BE2C (cell line): ENCODE results near the gene TBC1D9.

ENCODE experiments used
- DNase-seq: peaks from one replicate; pipeline ENCODE4 v3.0.0-alpha.2; 2020
- H3K27me3 ChIP-seq: fragments of 250-450 bp; sonication (Bioruptor Pico); 2 replicates; pipeline ENCODE4 v1.5.1; 2020; ENCODE audit warnings: mild to moderate bottlenecking
- H3K36me3 ChIP-seq: fragments of 250-450 bp; sonication (Bioruptor Pico); 2 replicates; pipeline ENCODE4 v1.5.1; 2020; ENCODE audit warnings: mild to moderate bottlenecking
- H3K4me1 ChIP-seq: fragments of 250-450 bp; sonication (Bioruptor Pico); 2 replicates; pipeline ENCODE4 v1.5.1; 2020
- H3K4me3 ChIP-seq: 2 replicates; pipeline ENCODE4 v1.5.1; 2011; ENCODE audit warnings: low read depth, low read length
- H3K9me3 ChIP-seq: fragments of 250-450 bp; sonication (Bioruptor Pico); 2 replicates; pipeline ENCODE4 v1.5.1; 2020
- TF ChIP-seq, protein P1 (sequence below): IDR thresholded peaks from 2 replicates; pipeline ENCODE4 v1.5.1; 2012; ENCODE audit warnings: mild to moderate bottlenecking, low read depth, low read length

Gene TBC1D9

DNA sequence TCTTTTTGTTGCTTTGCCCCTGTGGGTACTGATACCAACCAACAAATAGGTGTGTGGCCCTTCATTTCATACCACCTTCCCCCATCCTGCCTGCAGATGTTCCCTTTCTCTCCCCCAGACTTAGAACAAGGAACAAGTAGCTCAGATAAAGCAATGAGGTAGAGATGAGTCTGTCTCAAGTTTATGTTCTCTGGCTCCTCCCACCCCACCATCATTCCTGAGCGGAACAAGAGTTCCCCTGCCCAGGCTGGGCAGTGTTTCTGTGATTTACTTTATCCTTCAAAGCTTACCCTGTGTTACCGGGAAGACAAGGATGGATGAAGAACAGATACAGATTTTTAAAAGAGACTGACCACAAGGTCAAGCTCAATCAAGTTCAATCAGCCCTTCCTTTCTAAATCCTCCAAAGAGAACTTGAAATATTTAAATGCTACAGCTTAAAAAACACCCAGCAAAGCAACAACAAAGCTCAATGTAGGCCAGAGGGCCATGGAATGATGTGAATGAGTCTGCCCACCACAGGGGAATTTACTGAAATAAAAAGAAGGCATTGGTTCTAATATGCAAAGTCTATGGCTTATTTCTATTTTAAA lies 107.4 kb downstream of the TBC1D9 start:
- Histone ChIP-seq H3K9me3 (no peaks in the 10 kb centered on the region), H3K36me3 (no peaks in the 10 kb centered on the region; the same call in 1 of the 2 replicates), H3K4me3 (no peak overlapping the region), H3K27me3 (no peaks in the 10 kb centered on the region), H3K4me1 (no peaks in the 10 kb centered on the region; the same call in 1 of the 2 replicates)
- TF ChIP-seq, protein P1, sequence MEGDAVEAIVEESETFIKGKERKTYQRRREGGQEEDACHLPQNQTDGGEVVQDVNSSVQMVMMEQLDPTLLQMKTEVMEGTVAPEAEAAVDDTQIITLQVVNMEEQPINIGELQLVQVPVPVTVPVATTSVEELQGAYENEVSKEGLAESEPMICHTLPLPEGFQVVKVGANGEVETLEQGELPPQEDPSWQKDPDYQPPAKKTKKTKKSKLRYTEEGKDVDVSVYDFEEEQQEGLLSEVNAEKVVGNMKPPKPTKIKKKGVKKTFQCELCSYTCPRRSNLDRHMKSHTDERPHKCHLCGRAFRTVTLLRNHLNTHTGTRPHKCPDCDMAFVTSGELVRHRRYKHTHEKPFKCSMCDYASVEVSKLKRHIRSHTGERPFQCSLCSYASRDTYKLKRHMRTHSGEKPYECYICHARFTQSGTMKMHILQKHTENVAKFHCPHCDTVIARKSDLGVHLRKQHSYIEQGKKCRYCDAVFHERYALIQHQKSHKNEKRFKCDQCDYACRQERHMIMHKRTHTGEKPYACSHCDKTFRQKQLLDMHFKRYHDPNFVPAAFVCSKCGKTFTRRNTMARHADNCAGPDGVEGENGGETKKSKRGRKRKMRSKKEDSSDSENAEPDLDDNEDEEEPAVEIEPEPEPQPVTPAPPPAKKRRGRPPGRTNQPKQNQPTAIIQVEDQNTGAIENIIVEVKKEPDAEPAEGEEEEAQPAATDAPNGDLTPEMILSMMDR: no peak
- no peak for DNase-seq

DNA sequence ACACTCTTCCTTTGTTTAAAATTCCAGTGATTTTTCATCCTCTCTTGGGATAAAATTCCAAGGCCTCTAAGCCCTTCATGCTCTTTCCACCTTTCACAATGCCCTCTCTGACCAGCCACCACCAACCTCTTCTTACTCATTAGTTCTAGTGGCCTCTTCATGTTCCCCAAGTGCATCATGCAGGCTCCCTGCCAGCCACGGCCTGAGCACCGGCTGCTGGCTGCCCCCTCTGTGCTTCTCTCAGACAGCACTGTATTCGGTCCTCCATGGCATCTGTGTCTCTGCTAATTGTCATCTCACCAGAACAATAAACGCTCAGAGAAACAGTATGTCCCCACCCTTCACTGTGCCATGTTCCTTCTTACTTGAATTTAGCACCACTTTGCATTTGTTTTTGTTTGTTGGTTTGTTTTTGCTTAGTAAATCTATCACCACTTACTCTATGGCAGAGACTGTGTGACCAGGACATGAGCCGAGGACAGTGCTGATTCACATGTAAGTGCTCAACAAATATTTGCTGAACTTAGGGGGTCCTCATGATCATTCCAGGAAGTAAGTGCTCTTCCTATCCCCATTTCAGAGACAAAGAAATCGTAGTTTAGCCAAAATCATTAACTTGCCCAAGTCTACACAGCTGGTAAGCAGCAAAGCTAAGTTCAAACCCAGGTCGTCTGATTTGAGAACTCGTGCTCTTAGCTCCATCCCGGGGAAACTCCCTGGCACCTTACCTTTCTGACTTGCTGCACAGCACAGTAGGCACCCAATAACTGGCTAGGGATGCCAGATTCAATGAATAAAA lies 110.4 kb downstream of the TBC1D9 start:
- DNase-seq: no peak

DNA sequence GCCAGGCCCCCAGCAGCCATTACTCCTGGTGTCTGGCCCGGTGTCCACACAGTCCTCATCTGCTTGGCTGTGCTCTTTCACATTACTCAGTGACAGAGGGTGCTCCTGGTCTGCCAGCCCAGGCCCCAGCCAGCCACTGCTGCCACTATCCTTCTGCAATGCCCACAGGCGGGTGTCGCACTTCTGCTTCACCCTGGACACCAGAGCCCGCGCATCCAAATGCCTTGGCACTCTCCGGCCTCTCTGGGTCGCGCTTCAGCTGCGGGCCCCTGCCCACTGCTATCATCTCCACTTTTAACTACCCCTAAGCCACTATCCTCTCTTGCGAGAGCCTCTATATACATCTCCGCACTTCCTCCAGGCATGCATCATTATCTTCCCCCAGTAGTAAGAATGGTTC lies 111.0 kb downstream of the TBC1D9 start:
- no peaks in the 10 kb centered on the region; the same call in 1 of the 2 replicates for H3K4me1 ChIP-seq
- no peaks in the 10 kb centered on the region; the same call in 1 of the 2 replicates for H3K36me3 ChIP-seq
- no peak overlapping the region for H3K4me3 ChIP-seq
- TF ChIP-seq, protein P1: no peak
- no peaks in the 10 kb centered on the region for H3K9me3 ChIP-seq
- no peaks in the 10 kb centered on the region for H3K27me3 ChIP-seq
- DNase-seq: no peak

More for the DNA sequence above, 110.4 kb downstream of the TBC1D9 start:
- Histone ChIP-seq H3K36me3 (no peaks in the 10 kb centered on the region; the same call in 1 of the 2 replicates), H3K4me3 (no peak overlapping the region), H3K27me3 (no peaks in the 10 kb centered on the region), H3K9me3 (no peaks in the 10 kb centered on the region), H3K4me1 (no peaks in the 10 kb centered on the region; the same call in 1 of the 2 replicates)
- TF ChIP-seq, protein P1: no peak

DNA sequence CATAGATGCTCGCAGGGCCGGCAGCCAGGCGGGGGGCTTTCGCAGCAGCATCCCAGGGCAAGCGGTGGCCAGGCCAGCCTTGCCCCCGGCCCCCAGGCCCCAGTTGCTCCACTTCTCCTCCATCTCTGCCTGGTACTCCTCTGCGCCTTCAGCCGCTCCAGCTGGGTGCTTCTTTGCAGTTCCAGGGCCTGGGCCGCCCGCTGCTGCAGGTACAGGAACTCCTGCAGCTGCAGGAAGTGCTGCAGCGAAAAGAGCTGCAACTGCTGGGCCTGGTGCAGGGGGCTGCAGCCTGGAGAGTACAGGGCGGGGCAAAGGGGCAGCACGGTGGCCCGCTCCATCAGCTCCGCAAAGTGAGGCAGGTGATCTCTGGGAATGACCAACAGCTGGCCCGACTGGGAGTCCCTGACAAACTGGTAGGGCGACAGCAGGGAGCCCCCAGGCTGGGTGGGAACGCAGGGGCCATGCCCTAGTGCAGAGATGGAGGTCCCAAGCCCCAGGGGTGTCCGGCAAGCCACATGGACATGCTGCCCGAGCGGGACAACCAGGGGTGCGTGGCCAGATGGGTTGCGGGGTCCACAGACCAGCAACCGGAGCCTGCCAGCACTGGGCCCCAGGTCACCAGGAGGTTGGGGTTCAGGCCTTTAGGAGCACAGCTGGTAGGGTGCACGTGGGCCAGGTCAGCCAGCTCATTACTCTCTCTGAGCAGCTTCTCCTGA lies 111.6 kb downstream of the TBC1D9 start:
- Histone ChIP-seq H3K4me3 (no peak overlapping the region), H3K9me3 (no peaks in the 10 kb centered on the region), H3K36me3 (no peaks in the 10 kb centered on the region; the same call in 1 of the 2 replicates), H3K4me1 (no peaks in the 10 kb centered on the region; the same call in 1 of the 2 replicates), H3K27me3 (no peaks in the 10 kb centered on the region)
- DNase-seq: no peak
- TF ChIP-seq, protein P1: no peak

DNA sequence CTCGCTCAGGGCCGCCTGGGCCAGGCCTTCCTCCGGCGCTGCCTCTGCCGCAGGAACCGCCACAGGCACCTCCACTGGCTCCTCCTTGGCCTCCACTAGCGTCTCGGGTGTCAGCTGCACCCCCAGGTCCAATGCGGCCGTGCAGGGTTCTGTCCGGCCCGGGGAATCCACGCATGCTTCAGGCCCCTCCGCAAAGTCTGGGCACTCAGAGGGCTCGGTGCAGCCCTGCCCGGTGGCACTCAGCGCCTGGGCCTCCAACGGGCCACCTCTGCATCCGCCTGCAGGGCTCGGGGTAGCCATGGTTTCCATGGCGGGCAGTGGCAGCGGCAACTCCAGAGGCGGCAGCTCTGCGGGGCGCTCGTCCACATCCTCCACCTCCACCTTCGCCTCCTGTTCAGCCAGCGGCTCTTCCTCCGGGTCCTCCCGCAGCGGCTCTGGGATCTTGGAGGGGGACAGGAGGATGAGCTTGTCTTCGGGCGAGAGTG lies 112.6 kb downstream of the TBC1D9 start:
- TF ChIP-seq, protein P1: no peak
- H3K9me3 ChIP-seq: no peaks in the 10 kb centered on the region
- no peaks in the 10 kb centered on the region; the same call in 1 of the 2 replicates for H3K36me3 ChIP-seq
- H3K27me3 ChIP-seq: no peaks in the 10 kb centered on the region
- no peaks in the 10 kb centered on the region; the same call in 1 of the 2 replicates for H3K4me1 ChIP-seq
- DNase-seq: no peak
- no peak overlapping the region for H3K4me3 ChIP-seq
